Measurements from ENCODE around the gene VSIG2. TPM values are rescaled to one million over a fixed set of nuclear protein-coding genes. Genes with fewer than 3 reads are reported as not detected.

Gene VSIG2
- polyA plus RNA-seq, 3 donors = not detected

- no peaks in the 10 kb centered on the region for H3K79me2 ChIP-seq (ENCODE audit: insufficient read depth, low read length)
- intact Hi-C loops (cut with micrococcal nuclease) = loop anchor here in 1 of 2 donors (5.0 kb wide), 1 partner anchor 34 kb away; no protein-coding TSS in a partner anchor
- no peak overlapping the region for H3K9ac ChIP-seq (ENCODE audit: insufficient read depth, low read length, poor library complexity, severe bottlenecking)
- TF ChIP-seq CTCF (IDR thresholded peaks at IDR 0.05) = peak; percentile 87
- H2AFZ ChIP-seq (ENCODE audit: insufficient read depth, low read depth, low read length, poor library complexity, severe bottlenecking) = peak overlapping the region; percentile 4
- peak overlapping the region in 1 of 7 donors; percentile 27 for H3K27ac Mint-ChIP-seq
- H3K27me3 Mint-ChIP-seq (ENCODE audit: low read depth in 3 of 3) = peaks cover 50 to 67% (median 54%) of the 10 kb centered on the region in 3 donors
- peak; percentile 84 to 88 (median 87) for DNase-seq
- peaks cover 3 to 14% of the 10 kb centered on the region in 2 donors for H3K9me3 ChIP-seq (replicated peaks in 1 of 2; ENCODE audit: control insufficient read depth in 1 of 2, insufficient read depth in 1 of 2, low read length in 2 of 2)
- H4K20me1 ChIP-seq (ENCODE audit: insufficient read depth, low read length) = peaks cover 5% of the 10 kb centered on the region
- H3K27me3 ChIP-seq (ENCODE audit: control insufficient read depth in 2 of 2, insufficient read depth in 2 of 2, low read length in 2 of 2) = peaks cover 29 to 45% of the 10 kb centered on the region in 2 donors
- H3K9me3 Mint-ChIP-seq = peaks cover 0 to 23% (median 12%) of the 10 kb centered on the region in 7 donors
- H3K36me3 Mint-ChIP-seq = peaks cover 5 to 10% of the 10 kb centered on the region in 2 donors
- peak overlapping the region; percentile 68 for H3K4me2 ChIP-seq (replicated peaks; ENCODE audit: extremely low read depth, low read length, poor library complexity, severe bottlenecking)
- H3K4me1 ChIP-seq (ENCODE audit: control insufficient read depth in 1 of 2, insufficient read depth in 2 of 2, low read length in 2 of 2) = peaks cover 53 to 61% of the 10 kb centered on the region in 2 donors
- WGBS (ENCODE audit: insufficient coverage) = 25% methylated on average over 48 of the region's 53 CpGs
- H3K4me3 Mint-ChIP-seq = peak overlapping the region; percentile 77 to 94
- peak overlapping the region in 1 of 3 experiments; percentile 58 for H3K4me3 ChIP-seq (replicated peaks in 1 of 3; ENCODE audit: low read depth in 2 of 3, low read length in 3 of 3)
- no peaks in the 10 kb centered on the region for H3K36me3 ChIP-seq (replicated peaks in 1 of 2; ENCODE audit: control insufficient read depth in 1 of 2, insufficient read depth in 2 of 2, low read length in 2 of 2)
- no peak overlapping the region for H3K27ac ChIP-seq (ENCODE audit: low read depth in 1 of 2, low read length in 2 of 2)
- H3K4me1 Mint-ChIP-seq = peaks cover 50% of the 10 kb centered on the region
Measured at GRCh38 chr11:124758355-124759265, 6.6 kb upstream of the VSIG2 start.

- Histone ChIP-seq H3K27ac (ENCODE audit: low read depth in 1 of 2, low read length in 2 of 2) (no peak overlapping the region), H3K9me3 (replicated peaks in 1 of 2; ENCODE audit: control insufficient read depth in 1 of 2, insufficient read depth in 1 of 2, low read length in 2 of 2) (peaks cover 3 to 14% of the 10 kb centered on the region in 2 donors), H3K9ac (ENCODE audit: insufficient read depth, low read length, poor library complexity, severe bottlenecking) (no peak overlapping the region), H3K79me2 (ENCODE audit: insufficient read depth, low read length) (no peaks in the 10 kb centered on the region), H3K4me3 (replicated peaks in 1 of 3; ENCODE audit: low read depth in 2 of 3, low read length in 3 of 3) (no peak overlapping the region), H3K4me2 (replicated peaks; ENCODE audit: extremely low read depth, low read length, poor library complexity, severe bottlenecking) (no peak overlapping the region), H2AFZ (ENCODE audit: insufficient read depth, low read depth, low read length, poor library complexity, severe bottlenecking) (no peak overlapping the region), H3K36me3 (replicated peaks in 1 of 2; ENCODE audit: control insufficient read depth in 1 of 2, insufficient read depth in 2 of 2, low read length in 2 of 2) (no peaks in the 10 kb centered on the region), H3K27me3 (ENCODE audit: control insufficient read depth in 2 of 2, insufficient read depth in 2 of 2, low read length in 2 of 2) (peaks cover 27 to 37% of the 10 kb centered on the region in 2 donors), H4K20me1 (ENCODE audit: insufficient read depth, low read length) (peaks cover 5% of the 10 kb centered on the region), H3K4me1 (ENCODE audit: control insufficient read depth in 1 of 2, insufficient read depth in 2 of 2, low read length in 2 of 2) (peaks cover 57 to 64% of the 10 kb centered on the region in 2 donors)
- H3K27me3 Mint-ChIP-seq (ENCODE audit: low read depth in 3 of 3) = peaks cover 46 to 56% (median 46%) of the 10 kb centered on the region in 3 donors
- H3K4me1 Mint-ChIP-seq = peaks cover 54% of the 10 kb centered on the region
- H3K4me3 Mint-ChIP-seq = no peak overlapping the region
- H3K36me3 Mint-ChIP-seq = peaks cover 5 to 8% of the 10 kb centered on the region in 2 donors
- 100% methylated on average over 3 of the region's 3 CpGs for WGBS (ENCODE audit: insufficient coverage)
- intact Hi-C loops (cut with micrococcal nuclease) = loop anchor here in 1 of 2 donors (5.0 kb wide), 1 partner anchor 35 kb away; no protein-coding TSS in a partner anchor
- no peak for TF ChIP-seq CTCF (IDR thresholded peaks at IDR 0.05)
- peaks cover 0 to 19% (median 12%) of the 10 kb centered on the region in 7 donors for H3K9me3 Mint-ChIP-seq
- no peak for DNase-seq
- no peak overlapping the region for H3K27ac Mint-ChIP-seq
Measured at GRCh38 chr11:124757320-124757719, 5.3 kb upstream of the VSIG2 start.
